Nephron (organoid): Measurements from ENCODE around the gene ECHS1.
"Not testable (repeated sequence)": the region's sequence is repeated elsewhere in the genome, so short reads cannot be mapped to it uniquely, and the experiment has no call there.

ENCODE experiments used
- H3K27ac Mint-ChIP-seq, 3 experiments: 2 replicates each; pipeline ENCODE4 v1.8.0; 2020; ENCODE audit warnings: mixed read lengths in 3 of 3, mild to moderate bottlenecking in 2 of 3, moderate library complexity in 1 of 3
- H3K27me3 Mint-ChIP-seq: 2 replicates; pipeline ENCODE4 v1.8.0; 2021; ENCODE audit warnings: low read depth, mild to moderate bottlenecking, moderate library complexity, mixed read lengths
- H3K36me3 Mint-ChIP-seq: 2 replicates; pipeline ENCODE4 v1.8.0; 2020; ENCODE audit warnings: low read depth, mixed read lengths
- H3K4me1 Mint-ChIP-seq: 2 replicates; pipeline ENCODE4 v1.8.0; 2020; ENCODE audit warnings: mixed read lengths
- H3K4me3 Mint-ChIP-seq, 3 experiments: 2 replicates each; pipeline ENCODE4 v1.8.0; 2020; ENCODE audit warnings: mild to moderate bottlenecking in 3 of 3, mixed read lengths in 3 of 3, moderate library complexity in 2 of 3
- H3K9me3 Mint-ChIP-seq: 2 replicates; pipeline ENCODE4 v1.8.0; 2020; ENCODE audit warnings: mixed read lengths
- CTCF ChIP-seq, 3 experiments: fragments of 200-600 bp; sonication (generic); IDR thresholded peaks; one replicate each; pipeline ENCODE4 v1.5.0; 2021; ENCODE audit warnings: antibody characterized with exemption in 3 of 3; ENCODE audit not compliant: unreplicated experiment in 3 of 3

The ECHS1 gene

GRCh38 chr10:133390597-133391248 is 17.6 kb upstream of the ECHS1 start:
- no peaks in the 10 kb centered on the region for H3K27me3 Mint-ChIP-seq
- peaks cover 12% of the 10 kb centered on the region for H3K36me3 Mint-ChIP-seq
- H3K27ac Mint-ChIP-seq: peak overlapping the region in 1 of 3 experiments; percentile 16
- H3K4me3 Mint-ChIP-seq: peak overlapping the region in 1 of 3 experiments; percentile 41
- H3K4me1 Mint-ChIP-seq: peaks cover 5% of the 10 kb centered on the region
- no peak for TF ChIP-seq CTCF (IDR thresholded peaks at IDR 0.05; ENCODE audit: unreplicated experiment in 3 of 3)
- no peaks in the 10 kb centered on the region for H3K9me3 Mint-ChIP-seq

- Mint-ChIP-seq H3K27ac (no peak overlapping the region), H3K27me3 (no peaks in the 10 kb centered on the region), H3K4me1 (no peaks in the 10 kb centered on the region), H3K9me3 (no peaks in the 10 kb centered on the region), H3K36me3 (peaks cover 12% of the 10 kb centered on the region), H3K4me3 (no peak overlapping the region)
- no peak for TF ChIP-seq CTCF (IDR thresholded peaks at IDR 0.05; ENCODE audit: unreplicated experiment in 3 of 3)
Observed at GRCh38 chr10:133388973-133389818, 16.0 kb upstream of the ECHS1 start.

GRCh38 chr10:133388236-133388972 is 15.2 kb upstream of the ECHS1 start:
- no peaks in the 10 kb centered on the region for H3K4me1 Mint-ChIP-seq
- no peak overlapping the region for H3K27ac Mint-ChIP-seq
- TF ChIP-seq CTCF (IDR thresholded peaks at IDR 0.05; ENCODE audit: unreplicated experiment in 3 of 3): no peak
- no peaks in the 10 kb centered on the region for H3K9me3 Mint-ChIP-seq
- H3K36me3 Mint-ChIP-seq: peaks cover 12% of the 10 kb centered on the region
- no peak overlapping the region for H3K4me3 Mint-ChIP-seq
- no peaks in the 10 kb centered on the region for H3K27me3 Mint-ChIP-seq

- H3K27ac Mint-ChIP-seq, H3K9me3 Mint-ChIP-seq, H3K4me3 Mint-ChIP-seq, H3K4me1 Mint-ChIP-seq, H3K27me3 Mint-ChIP-seq: not testable (repeated sequence)
- H3K36me3 Mint-ChIP-seq: peaks cover 12% of the 10 kb centered on the region
Observed at GRCh38 chr10:133386951-133387350, 13.8 kb upstream of the ECHS1 start.

- Mint-ChIP-seq H3K9me3 (no peaks in the 10 kb centered on the region), H3K27me3 (no peaks in the 10 kb centered on the region), H3K4me1 (no peaks in the 10 kb centered on the region), H3K4me3 (no peak overlapping the region), H3K27ac (no peak overlapping the region), H3K36me3 (peaks cover 7% of the 10 kb centered on the region)
- TF ChIP-seq CTCF (IDR thresholded peaks at IDR 0.05; ENCODE audit: unreplicated experiment in 3 of 3): no peak
Observed at GRCh38 chr10:133385214-133385613, 12.1 kb upstream of the ECHS1 start.

- TF ChIP-seq CTCF (IDR thresholded peaks at IDR 0.05; ENCODE audit: unreplicated experiment in 3 of 3): no peak
- no peaks in the 10 kb centered on the region for H3K9me3 Mint-ChIP-seq
- H3K4me1 Mint-ChIP-seq: no peaks in the 10 kb centered on the region
- H3K36me3 Mint-ChIP-seq: peaks cover 7% of the 10 kb centered on the region
- no peaks in the 10 kb centered on the region for H3K27me3 Mint-ChIP-seq
- H3K4me3 Mint-ChIP-seq: no peak overlapping the region
- no peak overlapping the region for H3K27ac Mint-ChIP-seq
Observed at GRCh38 chr10:133384071-133384470, 10.9 kb upstream of the ECHS1 start.
